ENCODE data around the gene RHEB. TPM values are rescaled to one million over a fixed set of nuclear protein-coding genes. Genes with fewer than 3 reads are reported as not detected.

RHEB gene
- total RNA-seq, 2 experiments from 2014 or later: 57.6 to 93.2 TPM

- Histone ChIP-seq H2AFZ (ENCODE audit: low read length) (no peak overlapping the region), H3K27ac (ENCODE audit: low read depth, low read length, poor library complexity, severe bottlenecking) (no peak overlapping the region), H3K9me3 (ENCODE audit: low read length) (no peaks in the 10 kb centered on the region), H3K9me2 (ENCODE audit: insufficient read depth, low read length) (no peaks in the 10 kb centered on the region), H3K4me2 (ENCODE audit: low read length) (no peak overlapping the region), H3K79me2 (ENCODE audit: insufficient read depth, low read depth, low read length) (peaks cover 100% of the 10 kb centered on the region), H3K4me3 (ENCODE audit: low read depth, low read length, poor library complexity, severe bottlenecking) (no peak overlapping the region), H3K36me3 (ENCODE audit: insufficient read depth, low read length) (peaks cover 27% of the 10 kb centered on the region), H4K20me1 (ENCODE audit: insufficient read depth, low read length) (peaks cover 65% of the 10 kb centered on the region), H3K4me1 (ENCODE audit: insufficient read depth, low read length, poor library complexity, severe bottlenecking) (peaks cover 8% of the 10 kb centered on the region)
- ChIA-PET POLR2A (interaction anchor here (0.8 to 1.6 kb wide), 2 partner anchors 8 to 9 kb away, joined by 3 to 5 read pairs; no protein-coding TSS in a partner anchor), CTCF (ENCODE audit: unreplicated experiment) (no interaction called here)
- BruUV-seq (replicated peaks): no TSS peak
- no peak for TF ChIP-seq CTCF (conservative IDR thresholded peaks at IDR 0.05; ENCODE audit: low read length)
- TF ChIP-seq EZH2phosphoT487 (IDR thresholded peaks at IDR 0.05; ENCODE audit: borderline replicate concordance, low read depth, low read length): no peak
- DNase-seq (ENCODE audit: low spot score): no peak
- intact Hi-C loops (cut with micrococcal nuclease; ENCODE audit: unreplicated experiment): no loop called here
Measured at GRCh38 chr7:151504715-151505326, 14.9 kb downstream of the RHEB start.

GRCh38 chr7:151503902-151504714, 15.6 kb downstream of the RHEB start:
- Histone ChIP-seq H3K27ac (ENCODE audit: low read depth, low read length, poor library complexity, severe bottlenecking) (no peak overlapping the region), H3K4me1 (ENCODE audit: insufficient read depth, low read length, poor library complexity, severe bottlenecking) (peaks cover 8% of the 10 kb centered on the region), H3K9me3 (ENCODE audit: low read length) (no peaks in the 10 kb centered on the region), H4K20me1 (ENCODE audit: insufficient read depth, low read length) (peaks cover 64% of the 10 kb centered on the region), H2AFZ (ENCODE audit: low read length) (no peak overlapping the region), H3K4me3 (ENCODE audit: low read depth, low read length, poor library complexity, severe bottlenecking) (no peak overlapping the region), H3K79me2 (ENCODE audit: insufficient read depth, low read depth, low read length) (peaks cover 100% of the 10 kb centered on the region), H3K4me2 (ENCODE audit: low read length) (no peak overlapping the region), H3K36me3 (ENCODE audit: insufficient read depth, low read length) (peaks cover 27% of the 10 kb centered on the region), H3K9me2 (ENCODE audit: insufficient read depth, low read length) (no peaks in the 10 kb centered on the region)
- TF ChIP-seq EZH2phosphoT487 (IDR thresholded peaks at IDR 0.05; ENCODE audit: borderline replicate concordance, low read depth, low read length) (no peak), CTCF (conservative IDR thresholded peaks at IDR 0.05; ENCODE audit: low read length) (no peak)
- ChIA-PET POLR2A (interaction anchor here (0.5 to 1.6 kb wide), 2 partner anchors 10 to 26 kb away, joined by 4 to 5 read pairs; no protein-coding TSS in a partner anchor), CTCF (ENCODE audit: unreplicated experiment) (no interaction called here)
- BruUV-seq (replicated peaks): no TSS peak
- intact Hi-C loops (cut with micrococcal nuclease; ENCODE audit: unreplicated experiment): no loop called here
- no peak for DNase-seq (ENCODE audit: low spot score)

GRCh38 chr7:151501676-151502075, 18.0 kb downstream of the RHEB start:
- intact Hi-C loops (cut with micrococcal nuclease; ENCODE audit: unreplicated experiment): no loop called here
- Histone ChIP-seq H3K4me1 (ENCODE audit: insufficient read depth, low read length, poor library complexity, severe bottlenecking) (no peaks in the 10 kb centered on the region), H3K4me3 (ENCODE audit: low read depth, low read length, poor library complexity, severe bottlenecking) (no peak overlapping the region), H3K27ac (ENCODE audit: low read depth, low read length, poor library complexity, severe bottlenecking) (no peak overlapping the region), H3K4me2 (ENCODE audit: low read length) (no peak overlapping the region), H4K20me1 (ENCODE audit: insufficient read depth, low read length) (peaks cover 60% of the 10 kb centered on the region), H3K36me3 (ENCODE audit: insufficient read depth, low read length) (peaks cover 45% of the 10 kb centered on the region), H3K79me2 (ENCODE audit: insufficient read depth, low read depth, low read length) (peaks cover 100% of the 10 kb centered on the region), H2AFZ (ENCODE audit: low read length) (no peak overlapping the region), H3K9me2 (ENCODE audit: insufficient read depth, low read length) (no peaks in the 10 kb centered on the region), H3K9me3 (ENCODE audit: low read length) (no peaks in the 10 kb centered on the region)
- POLR2A ChIA-PET: no interaction called here
- no TSS peak for BruUV-seq (replicated peaks)
- no peak for DNase-seq (ENCODE audit: low spot score)
- CTCF ChIA-PET (ENCODE audit: unreplicated experiment): no interaction called here
- TF ChIP-seq CTCF (conservative IDR thresholded peaks at IDR 0.05; ENCODE audit: low read length): no peak

Data from OCI-LY7 (cell line).